Subcutaneous adipose tissue (tissue), 4 donors: ENCODE results near the gene TCF4. TPM values are rescaled to one million over a fixed set of nuclear protein-coding genes. Genes with fewer than 3 reads are reported as not detected.

Experiments
- CTCF ChIP-seq: fragments of 450-650 bp; IDR thresholded peaks from one replicate; pipeline ENCODE4 v1.5.1; 2016; ENCODE audit warnings: low read depth, mild to moderate bottlenecking, control low read depth, antibody characterized with exemption, moderate library complexity
- total RNA-seq, 4 donors: library from RNA; depleted of rRNA; stranded (reverse); fragments of >200 nt; gene quantifications; one replicate each; pipeline ENCODE4 v1.1.0, GENCODE V29; 2016

TCF4 gene
- total RNA-seq, 4 donors from 2014 or later = 110 to 250 (median 170) TPM

GRCh38 chr18:55425698-55426097, 162.3 kb downstream of the TCF4 start:
- TF ChIP-seq CTCF = no peak

- no peak for TF ChIP-seq CTCF
Measured at GRCh38 chr18:55422456-55423180, 165.4 kb downstream of the TCF4 start.

GRCh38 chr18:55421615-55422419, 166.2 kb downstream of the TCF4 start:
- TF ChIP-seq CTCF = no peak

GRCh38 chr18:55421308-55421614, 166.7 kb downstream of the TCF4 start:
- no peak for TF ChIP-seq CTCF

- no peak for TF ChIP-seq CTCF
Measured at GRCh38 chr18:55420665-55421307, 167.2 kb downstream of the TCF4 start.

- TF ChIP-seq CTCF = no peak
Measured at GRCh38 chr18:55419947-55420664, 167.9 kb downstream of the TCF4 start.
